HCT116 (cell line): ENCODE results near the gene RAPGEF1. TPM values are rescaled to one million over a fixed set of nuclear protein-coding genes. Genes with fewer than 3 reads are reported as not detected.

Experiments used
- ATAC-seq: fragments of 200-7000 bp; cut with Tn5 transposase; 2 replicates; pipeline ENCODE4 v1.9.1; 2020; ENCODE audit warnings: mild to moderate bottlenecking, moderate library complexity
- BruUV-seq: library from RNA; stranded (reverse); fragments of 400-500 nt; replicated peaks from 2 replicates; lab custom pipeline; 2021; lab: Mats Ljungman, UMichigan
- CTCF ChIA-PET: fragments of 300-600 bp; sonication (Branson Sonifier 250); formaldehyde crosslinking; loops from one replicate; lab custom pipeline; 2021; ENCODE audit warnings: antibody characterized with exemption; lab: Charles Lee
- POLR2A ChIA-PET: fragments of 300-600, 350-600 bp; sonication (Branson Sonifier 250); formaldehyde crosslinking; loops from one replicate; lab custom pipeline; 2021; ENCODE audit warnings: antibody characterized with exemption; lab: Charles Lee
- RAD21 ChIA-PET, 2 experiments: fragments of 300-600 bp; sonication (Branson Sonifier 250); formaldehyde crosslinking; loops; one replicate each; lab custom pipeline; 2023; ENCODE audit warnings: low total read pairs in 2 of 2; ENCODE audit not compliant: uncharacterized antibody in 2 of 2, unreplicated experiment in 2 of 2, low non-redundant PET in 1 of 2; lab: Charles Lee
- DNase-seq: peaks from one replicate; pipeline ENCODE4 v3.0.0-alpha.2; 2010; ENCODE audit warnings: low read depth, low spot score
- H2AFZ ChIP-seq: fragments of 200-600 bp; shearing (Covaris generic), sonication (generic); 2 replicates; pipeline ENCODE4 v1.6.1; 2017; ENCODE audit warnings: low read depth, mixed run types, mixed read lengths, antibody characterized with exemption, low read length; ENCODE audit not compliant: poor library complexity, severe bottlenecking
- H3K27ac ChIP-seq: 2 replicates; pipeline ENCODE4 v1.5.1; 2012; ENCODE audit warnings: low read depth, low read length
- H3K27me3 ChIP-seq: fragments of 200-600 bp; sonication (generic); 2 replicates; pipeline ENCODE4 v1.6.1; 2016; ENCODE audit warnings: mixed run types, low read length, mixed read lengths; ENCODE audit not compliant: insufficient read depth
- H3K36me3 ChIP-seq, 2 experiments: fragments of 200-500 bp in 1 of 2; fragments of 200-600 bp in 1 of 2; sonication (Bioruptor generic) in 1 of 2; sonication (generic) in 1 of 2; 2 replicates each; pipeline versions ENCODE4 v1.5.1 to v1.6.1; 2014 to 2016; ENCODE audit warnings: low read length in 2 of 2, inconsistent platforms in 1 of 2, mixed read lengths in 1 of 2, mixed run types in 1 of 2; ENCODE audit not compliant: insufficient read depth in 2 of 2, control insufficient read depth in 1 of 2
- H3K4me1 ChIP-seq, 2 experiments: fragments of 200-600 bp in 1 of 2; sonication (generic) in 1 of 2; 2 replicates each; pipeline versions ENCODE4 v1.5.1 to v1.6.1; 2012 to 2017; ENCODE audit warnings: low read length in 2 of 2, inconsistent platforms in 1 of 2, mild to moderate bottlenecking in 1 of 2, mixed read lengths in 1 of 2, mixed run types in 1 of 2, moderate library complexity in 1 of 2; ENCODE audit not compliant: insufficient read depth in 2 of 2, control insufficient read depth in 1 of 2
- H3K4me2 ChIP-seq: fragments of 200-600 bp; sonication (generic); 2 replicates; pipeline ENCODE4 v1.6.1; 2017; ENCODE audit warnings: mixed run types, low read length, mixed read lengths
- H3K4me3 ChIP-seq, 2 experiments: fragments of 200-600 bp in 1 of 2; sonication (generic) in 1 of 2; replicated peaks in 1 of 2; 2 replicates each; pipeline ENCODE4 v1.5.1; 2011 to 2016; ENCODE audit warnings: low read length in 2 of 2, control low read depth in 1 of 2, low read depth in 1 of 2, mild to moderate bottlenecking in 1 of 2, mixed read lengths in 1 of 2, mixed run types in 1 of 2
- H3K79me2 ChIP-seq: fragments of 200-600 bp; sonication (generic); 2 replicates; pipeline ENCODE4 v1.6.1; 2017; ENCODE audit warnings: mild to moderate bottlenecking, mixed run types, low read length, moderate library complexity, mixed read lengths; ENCODE audit not compliant: insufficient read depth
- H3K9ac ChIP-seq: fragments of 200-600 bp; sonication (generic); 2 replicates; pipeline ENCODE4 v1.6.1; 2016; ENCODE audit warnings: low read length, mixed read lengths
- H3K9me2 ChIP-seq: fragments of 200-600 bp; sonication (generic), shearing (Covaris generic); 2 replicates; pipeline ENCODE4 v1.6.1; 2017; ENCODE audit warnings: mixed run types, mild to moderate bottlenecking, moderate library complexity; ENCODE audit not compliant: insufficient read depth
- H3K9me3 ChIP-seq, 2 experiments: fragments of 200-500 bp in 1 of 2; fragments of 200-600 bp in 1 of 2; sonication (Bioruptor generic) in 1 of 2; sonication (generic) in 1 of 2; 2 replicates each; pipeline ENCODE4 v1.6.1; 2014 to 2017; ENCODE audit warnings: low read length in 2 of 2, mixed read lengths in 2 of 2, inconsistent platforms in 1 of 2, low read depth in 1 of 2, mild to moderate bottlenecking in 1 of 2, mixed run types in 1 of 2, moderate library complexity in 1 of 2; ENCODE audit not compliant: control insufficient read depth in 1 of 2, insufficient read depth in 1 of 2
- H4K20me1 ChIP-seq: fragments of 200-600 bp; sonication (generic), shearing (Covaris generic); 2 replicates; pipeline ENCODE4 v1.6.1; 2017; ENCODE audit warnings: mixed run types, mild to moderate bottlenecking, moderate library complexity; ENCODE audit not compliant: insufficient read depth
- CBX3 ChIP-seq: IDR thresholded peaks from 2 replicates; pipeline ENCODE4 v1.6.1; 2012; ENCODE audit warnings: low read depth
- ELF1 ChIP-seq: IDR thresholded peaks from 2 replicates; pipeline ENCODE4 v1.6.1; 2012; ENCODE audit warnings: low read depth, borderline replicate concordance
- EZH2 ChIP-seq: fragments of 200-600 bp; sonication (generic); IDR thresholded peaks from 2 replicates; pipeline ENCODE4 v1.6.1; 2017; ENCODE audit warnings: antibody characterized with exemption, mixed run types
- EZH2phosphoT487 ChIP-seq: fragments of 200-600 bp; IDR thresholded peaks from 2 replicates; pipeline ENCODE4 v1.6.1; 2018; ENCODE audit warnings: antibody characterized with exemption, borderline replicate concordance
- JUND ChIP-seq: IDR thresholded peaks from 2 replicates; pipeline ENCODE4 v1.6.1; 2012
- POLR2A ChIP-seq: IDR thresholded peaks from 2 replicates; pipeline ENCODE4 v1.7.0; 2011; ENCODE audit warnings: borderline replicate concordance; ENCODE audit not compliant: insufficient read depth, insufficient read length; ENCODE audit errors: extremely low read depth
- POLR2AphosphoS5 ChIP-seq: IDR thresholded peaks from 2 replicates; pipeline ENCODE4 v1.6.1; 2011; ENCODE audit warnings: mild to moderate bottlenecking, low read depth, low read length, moderate library complexity
- RAD21 ChIP-seq: IDR thresholded peaks from 2 replicates; pipeline ENCODE4 v1.6.1; 2012; ENCODE audit warnings: low read depth, mild to moderate bottlenecking
- SP1 ChIP-seq: IDR thresholded peaks from 2 replicates; pipeline ENCODE4 v1.6.1; 2012; ENCODE audit warnings: low read depth
- SRF ChIP-seq: IDR thresholded peaks from 2 replicates; pipeline ENCODE4 v1.6.1; 2012; ENCODE audit warnings: low read depth
- TCF7L2 ChIP-seq: IDR thresholded peaks from 2 replicates; pipeline ENCODE4 v1.7.0; 2011; ENCODE audit warnings: borderline replicate concordance, inconsistent platforms; ENCODE audit not compliant: insufficient read depth, insufficient read length; ENCODE audit errors: extremely low read depth
- YY1 ChIP-seq: IDR thresholded peaks from 2 replicates; pipeline ENCODE4 v1.6.1; 2011; ENCODE audit warnings: low read length, low read depth, moderate library complexity, mild to moderate bottlenecking; ENCODE audit not compliant: insufficient replicate concordance; ENCODE audit errors: extremely low read depth
- ZFX ChIP-seq: fragments of 450-650 bp; IDR thresholded peaks from 2 replicates; pipeline ENCODE4 v1.6.1; 2017
- intact Hi-C: fragments of 100-400 bp; cut with micrococcal nuclease; formaldehyde crosslinking; loops from 2 replicates; pipeline ENCODE4 v1.10.0; 2022
- total RNA-seq: library from RNA; stranded (reverse); gene quantifications from one replicate; pipeline ENCODE4 v1.2.1, GENCODE V29; 2021; ENCODE audit not compliant: unreplicated experiment
- TF ChIP-seq, protein P1 (sequence below): IDR thresholded peaks from 2 replicates; pipeline ENCODE4 v1.6.1; 2012
- TF ChIP-seq, protein P2 (sequence below): IDR thresholded peaks from 2 replicates; pipeline ENCODE4 v1.6.1; 2012
- TF ChIP-seq, protein P3 (sequence below), 3 experiments: fragments of 200-600 bp in 1 of 3; sonication (generic) in 1 of 3; IDR thresholded peaks in 2 of 3; conservative IDR thresholded peaks in 1 of 3; 2 replicates each; pipeline ENCODE4 v1.5.1; 2012 to 2017; ENCODE audit warnings: low read depth in 2 of 3, low read length in 2 of 3, antibody characterized with exemption in 1 of 3, borderline replicate concordance in 1 of 3, control low read depth in 1 of 3, mild to moderate bottlenecking in 1 of 3, mixed read lengths in 1 of 3, mixed run types in 1 of 3, moderate library complexity in 1 of 3; ENCODE audit not compliant: insufficient read depth in 1 of 3

Gene RAPGEF1
- total RNA-seq, 1 experiment from 2014 or later, result 43.0 TPM

DNA sequence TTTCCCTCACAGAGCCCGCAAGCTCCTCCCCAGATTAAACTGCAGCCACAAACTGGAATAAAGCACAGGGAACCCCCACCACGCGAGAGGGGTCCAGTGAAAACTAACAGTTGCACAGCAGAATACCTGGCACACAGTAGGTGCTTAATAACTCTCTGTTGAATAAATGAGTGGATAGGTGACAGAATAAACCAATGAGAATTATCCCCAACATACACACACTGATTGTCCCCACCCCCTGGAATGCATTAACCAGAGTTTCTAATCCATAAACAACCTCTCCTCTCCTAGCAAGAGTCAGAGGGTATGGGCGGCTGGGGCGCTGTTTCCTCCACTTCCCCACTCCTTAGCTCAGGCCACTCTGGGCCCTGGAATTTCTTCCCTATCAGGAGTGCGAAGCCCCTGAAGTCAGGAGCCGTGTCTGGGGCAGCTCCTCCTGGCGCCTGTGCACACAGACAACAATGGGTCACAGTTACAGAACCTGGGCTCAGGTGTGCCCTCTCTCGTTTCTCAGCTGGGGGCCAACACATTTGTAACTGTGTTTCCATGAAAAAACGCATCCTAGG lies 27.6 kb downstream of the RAPGEF1 start:
- no peak overlapping the region for H2AFZ ChIP-seq
- no peaks in the 10 kb centered on the region for H4K20me1 ChIP-seq
- no peak overlapping the region for H3K27ac ChIP-seq
- H3K4me2 ChIP-seq, result no peak overlapping the region
- H3K36me3 ChIP-seq, result no peaks in the 10 kb centered on the region
- no peak for DNase-seq
- peaks cover 15% of the 10 kb centered on the region for H3K79me2 ChIP-seq
- TF ChIP-seq RAD21 (no peak), EZH2phosphoT487 (no peak), JUND (no peak), POLR2AphosphoS5 (no peak), ELF1 (no peak)
- H3K9me2 ChIP-seq, result no peaks in the 10 kb centered on the region
- H3K9me3 ChIP-seq, result no peaks in the 10 kb centered on the region
- H3K4me3 ChIP-seq, result no peak overlapping the region
- ChIA-PET RAD21 (no interaction called here), POLR2A (no interaction called here), CTCF (no interaction called here)
- BruUV-seq, result no TSS peak
- intact Hi-C loops, result no loop called here
- no peak overlapping the region for H3K9ac ChIP-seq
- no peak for ATAC-seq
- H3K4me1 ChIP-seq, result peaks cover 8 to 23% of the 10 kb centered on the region in 2 experiments
- no peaks in the 10 kb centered on the region for H3K27me3 ChIP-seq

DNA sequence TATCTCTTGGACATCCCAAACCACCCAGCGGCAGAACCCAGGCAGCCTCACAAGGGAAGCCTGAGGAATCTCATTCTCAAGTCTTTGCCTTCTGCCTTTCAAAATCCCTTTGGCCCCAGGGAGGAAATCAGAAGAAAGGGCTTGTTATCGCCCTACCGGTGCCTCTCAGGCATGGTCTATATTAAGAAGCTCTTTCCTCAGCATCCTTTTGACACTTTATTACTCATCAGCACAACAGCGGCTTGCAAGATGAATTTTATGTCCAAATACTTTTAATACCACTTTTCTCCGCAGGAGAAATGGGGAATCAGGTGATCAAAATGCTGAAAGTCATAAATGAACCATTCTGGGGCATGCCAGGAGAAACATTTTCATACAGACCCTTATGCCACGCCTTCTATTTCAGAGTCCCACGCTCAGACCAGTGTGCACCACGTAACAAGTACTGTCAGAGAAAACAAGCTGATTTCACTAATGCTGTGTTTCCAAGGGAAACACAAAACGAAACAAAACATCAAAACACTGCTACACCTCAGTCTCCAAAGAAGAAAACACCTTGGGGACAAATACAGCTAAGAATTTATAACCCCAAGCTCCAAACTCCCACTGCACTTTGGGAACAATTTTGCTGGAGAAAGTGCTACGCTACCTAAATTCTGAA lies 30.0 kb downstream of the RAPGEF1 start:
- no peak overlapping the region for H3K27ac ChIP-seq
- H3K79me2 ChIP-seq, result peaks cover 19% of the 10 kb centered on the region
- ChIA-PET RAD21 (no interaction called here), CTCF (interaction anchor here (1.1 kb wide), 1 partner anchor 45 kb away, joined by 3 read pairs; no protein-coding TSS in a partner anchor), POLR2A (no interaction called here)
- no peak overlapping the region for H3K9ac ChIP-seq
- H3K27me3 ChIP-seq, result no peaks in the 10 kb centered on the region
- H3K4me2 ChIP-seq, result no peak overlapping the region
- peaks cover 9 to 23% of the 10 kb centered on the region in 2 experiments for H3K4me1 ChIP-seq
- H2AFZ ChIP-seq, result no peak overlapping the region
- no TSS peak for BruUV-seq
- no peak overlapping the region for H3K4me3 ChIP-seq
- ATAC-seq, result no peak
- intact Hi-C loops, result no loop called here
- no peaks in the 10 kb centered on the region for H3K9me3 ChIP-seq
- H4K20me1 ChIP-seq, result no peaks in the 10 kb centered on the region
- H3K36me3 ChIP-seq, result no peaks in the 10 kb centered on the region
- no peaks in the 10 kb centered on the region for H3K9me2 ChIP-seq
- no peak for DNase-seq
- TF ChIP-seq POLR2A (no peak), RAD21 (no peak), ZFX (no peak), ELF1 (no peak), SRF (no peak), CBX3 (no peak), SP1 (no peak), POLR2AphosphoS5 (no peak), YY1 (no peak), EZH2 (no peak), TCF7L2 (no peak)
- TF ChIP-seq, protein P1, sequence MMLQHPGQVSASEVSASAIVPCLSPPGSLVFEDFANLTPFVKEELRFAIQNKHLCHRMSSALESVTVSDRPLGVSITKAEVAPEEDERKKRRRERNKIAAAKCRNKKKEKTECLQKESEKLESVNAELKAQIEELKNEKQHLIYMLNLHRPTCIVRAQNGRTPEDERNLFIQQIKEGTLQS, result no peak
- TF ChIP-seq, protein P2, sequence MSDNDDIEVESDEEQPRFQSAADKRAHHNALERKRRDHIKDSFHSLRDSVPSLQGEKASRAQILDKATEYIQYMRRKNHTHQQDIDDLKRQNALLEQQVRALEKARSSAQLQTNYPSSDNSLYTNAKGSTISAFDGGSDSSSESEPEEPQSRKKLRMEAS, result no peak
- TF ChIP-seq, protein P3, sequence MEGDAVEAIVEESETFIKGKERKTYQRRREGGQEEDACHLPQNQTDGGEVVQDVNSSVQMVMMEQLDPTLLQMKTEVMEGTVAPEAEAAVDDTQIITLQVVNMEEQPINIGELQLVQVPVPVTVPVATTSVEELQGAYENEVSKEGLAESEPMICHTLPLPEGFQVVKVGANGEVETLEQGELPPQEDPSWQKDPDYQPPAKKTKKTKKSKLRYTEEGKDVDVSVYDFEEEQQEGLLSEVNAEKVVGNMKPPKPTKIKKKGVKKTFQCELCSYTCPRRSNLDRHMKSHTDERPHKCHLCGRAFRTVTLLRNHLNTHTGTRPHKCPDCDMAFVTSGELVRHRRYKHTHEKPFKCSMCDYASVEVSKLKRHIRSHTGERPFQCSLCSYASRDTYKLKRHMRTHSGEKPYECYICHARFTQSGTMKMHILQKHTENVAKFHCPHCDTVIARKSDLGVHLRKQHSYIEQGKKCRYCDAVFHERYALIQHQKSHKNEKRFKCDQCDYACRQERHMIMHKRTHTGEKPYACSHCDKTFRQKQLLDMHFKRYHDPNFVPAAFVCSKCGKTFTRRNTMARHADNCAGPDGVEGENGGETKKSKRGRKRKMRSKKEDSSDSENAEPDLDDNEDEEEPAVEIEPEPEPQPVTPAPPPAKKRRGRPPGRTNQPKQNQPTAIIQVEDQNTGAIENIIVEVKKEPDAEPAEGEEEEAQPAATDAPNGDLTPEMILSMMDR (IDR thresholded peaks at IDR 0.05 in 2 of 3, conservative IDR thresholded peaks at IDR 0.05 in 1 of 3; ENCODE audit: borderline replicate concordance in 1 of 3, insufficient read depth in 1 of 3, low read depth in 2 of 3, low read length in 2 of 3), result no peak
